GM18868 (cell line): Measurements from ENCODE around the gene KTI12.
A peak's percentile ranks its signal among the peaks of the same experiment; 100 is the strongest.
"Not testable (repeated sequence)": the region's sequence is repeated elsewhere in the genome, so short reads cannot be mapped to it uniquely, and the experiment has no call there.

Experiments used
- ATAC-seq: cut with Tn5 transposase; IDR thresholded peaks from one replicate; pipeline ENCODE4 v1.9.1; 2021; ENCODE audit warnings: mild to moderate bottlenecking, moderate library complexity; ENCODE audit not compliant: unreplicated experiment

The KTI12 gene

DNA sequence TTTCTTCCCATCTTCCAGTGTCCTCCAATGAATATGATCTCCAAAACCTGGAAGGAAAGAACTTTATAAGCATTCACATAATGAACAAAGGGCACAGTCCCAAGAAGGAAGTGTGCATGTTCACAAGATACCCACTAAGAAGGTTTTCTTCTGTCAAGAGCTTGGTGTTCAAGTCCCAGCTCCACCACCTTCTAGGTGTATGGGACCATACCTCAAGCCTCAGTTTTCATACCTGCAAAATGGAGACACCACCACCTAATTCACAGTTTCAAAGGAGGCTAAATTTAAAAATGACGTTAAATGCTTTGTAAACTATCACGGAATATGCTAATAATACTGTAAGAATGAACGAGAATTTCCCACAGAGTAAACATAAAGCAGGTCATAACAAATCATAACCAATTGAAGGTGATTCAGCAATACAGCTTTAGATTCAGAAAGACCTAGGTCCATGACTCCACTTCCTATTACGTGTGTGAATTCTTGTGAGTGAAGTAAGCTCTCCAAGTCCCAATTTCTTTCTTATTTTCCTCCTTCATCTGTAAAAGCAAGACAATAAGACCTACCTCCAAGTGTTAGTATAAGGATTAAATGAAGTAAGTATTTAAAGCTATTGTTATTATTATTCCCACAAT is 8.1 kb upstream of the KTI12 start:
- no peak for ATAC-seq

DNA sequence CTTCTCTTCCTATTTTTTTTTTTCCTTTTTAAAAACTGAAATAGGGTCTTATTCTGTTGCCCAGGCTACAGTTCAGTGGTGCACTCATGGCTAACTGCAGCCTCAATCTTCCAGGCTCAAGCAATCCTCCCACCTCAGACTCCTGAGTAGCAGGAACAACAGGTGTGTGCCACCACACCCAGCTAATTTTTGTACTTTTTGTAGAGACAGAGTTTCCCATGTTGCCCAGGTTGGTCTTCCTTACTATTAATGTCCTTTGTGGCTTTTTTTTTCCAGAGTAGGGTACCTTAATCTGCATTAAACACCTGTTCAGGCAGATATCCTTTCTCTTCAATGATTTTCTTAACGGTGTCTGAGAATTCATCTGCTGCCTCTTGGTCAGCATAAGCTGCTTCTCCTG is 4.3 kb upstream of the KTI12 start:
- ATAC-seq: no peak

DNA sequence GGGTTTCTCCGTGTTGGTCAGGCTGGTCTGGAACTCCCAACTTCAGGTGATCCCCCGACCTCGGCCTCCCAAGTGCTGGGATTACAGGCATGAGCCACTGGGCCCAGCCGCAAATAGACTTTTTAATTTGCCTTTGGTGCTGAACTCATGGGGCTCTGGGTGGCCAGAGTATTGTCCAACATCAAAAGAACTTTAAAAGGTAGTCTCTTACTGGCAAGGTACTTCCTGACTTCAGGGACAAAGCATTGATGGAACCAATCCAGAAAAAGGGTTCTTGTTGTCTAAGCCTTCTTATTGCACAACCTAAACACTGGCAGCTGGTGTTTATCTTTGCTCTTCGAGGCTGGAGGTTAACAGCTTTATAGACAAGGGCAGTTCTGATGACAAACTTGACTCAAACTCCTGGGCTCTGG is 3.8 kb upstream of the KTI12 start:
- ATAC-seq: no peak

DNA sequence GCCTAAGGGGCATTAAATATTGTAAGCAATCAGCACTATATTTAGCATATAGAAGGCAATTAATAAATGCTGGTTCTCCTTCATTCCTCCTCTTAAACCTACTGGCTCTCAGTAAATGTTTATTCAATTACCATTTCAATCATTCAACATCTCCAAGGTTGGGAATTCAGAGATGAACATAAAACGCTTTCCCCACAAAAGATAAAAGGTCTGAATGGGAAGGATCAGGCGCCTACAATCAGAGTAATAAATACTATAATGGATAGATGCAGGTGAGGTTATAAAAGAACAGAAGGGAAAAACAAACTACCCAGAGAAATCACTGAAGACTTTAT is 407 bp upstream of the KTI12 start:
- no peak for ATAC-seq

DNA sequence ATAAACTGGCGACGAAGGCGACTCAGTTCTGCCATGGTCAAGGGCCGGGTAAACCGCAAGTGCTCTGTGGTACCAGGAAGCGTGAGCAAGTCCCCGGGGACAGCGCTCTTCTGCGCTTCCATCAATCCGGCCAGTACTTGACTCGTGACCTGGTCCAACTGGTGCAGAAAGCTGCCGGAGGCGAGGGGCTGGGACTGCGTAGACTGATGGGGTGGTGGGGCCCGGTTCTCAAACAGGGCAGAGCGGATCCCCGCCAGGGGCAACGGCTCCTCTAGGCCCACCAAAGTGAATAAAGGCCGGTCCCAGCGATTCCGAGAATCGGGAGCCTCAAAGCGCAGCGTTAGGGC is 852 bp downstream of the KTI12 start:
- no peak for ATAC-seq

DNA sequence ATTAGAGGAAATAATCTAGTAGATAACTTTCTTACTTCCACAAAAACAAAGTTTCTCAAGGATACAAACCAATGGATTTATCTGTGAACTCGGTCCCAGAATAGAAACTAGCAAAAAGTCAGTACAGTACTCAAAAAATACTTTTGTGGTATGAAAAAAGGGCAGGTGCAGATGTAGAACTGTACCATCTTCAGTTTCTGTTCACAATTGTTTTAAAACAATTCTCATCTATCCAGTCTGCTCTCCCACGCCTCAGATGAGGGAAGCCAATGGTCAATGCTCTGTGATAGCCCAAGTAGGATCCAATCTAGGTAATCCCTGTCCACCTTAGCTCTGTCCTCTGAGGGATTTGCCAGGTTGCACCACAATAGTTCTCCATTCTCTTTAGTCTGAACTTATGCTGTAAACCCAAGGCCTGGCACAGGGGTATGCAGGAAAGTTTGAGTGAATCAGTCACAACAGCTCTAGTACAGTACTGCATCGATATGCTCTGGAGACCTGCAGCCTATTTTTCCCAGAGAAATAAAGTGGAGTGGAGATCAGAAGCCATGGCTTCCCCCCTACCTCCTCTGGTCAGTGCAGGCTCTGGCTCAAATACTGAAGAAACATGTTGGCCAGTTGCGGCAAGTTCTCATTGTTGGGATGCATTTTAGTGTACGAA is 1.4 kb downstream of the KTI12 start:
- no peak for ATAC-seq

DNA sequence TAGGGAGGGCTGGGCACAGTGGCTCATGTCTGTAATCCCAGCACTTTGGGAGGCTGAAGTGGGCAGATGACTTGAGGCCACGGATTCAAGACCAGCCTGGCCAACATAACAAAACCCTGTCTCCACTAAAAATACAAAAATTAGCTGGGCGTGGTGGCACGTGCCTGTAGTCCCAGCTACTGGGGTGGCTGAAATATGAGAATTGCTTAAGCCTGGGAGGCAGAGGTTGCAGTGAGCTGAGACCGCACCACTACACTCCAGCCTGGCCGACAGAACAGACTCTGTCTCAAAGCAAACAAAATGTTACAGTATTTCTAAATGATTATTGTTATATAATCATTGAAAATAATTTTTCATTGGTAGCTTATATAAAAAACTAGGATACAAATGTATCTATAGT is 4.8 kb downstream of the KTI12 start:
- ATAC-seq: not testable (repeated sequence)

DNA sequence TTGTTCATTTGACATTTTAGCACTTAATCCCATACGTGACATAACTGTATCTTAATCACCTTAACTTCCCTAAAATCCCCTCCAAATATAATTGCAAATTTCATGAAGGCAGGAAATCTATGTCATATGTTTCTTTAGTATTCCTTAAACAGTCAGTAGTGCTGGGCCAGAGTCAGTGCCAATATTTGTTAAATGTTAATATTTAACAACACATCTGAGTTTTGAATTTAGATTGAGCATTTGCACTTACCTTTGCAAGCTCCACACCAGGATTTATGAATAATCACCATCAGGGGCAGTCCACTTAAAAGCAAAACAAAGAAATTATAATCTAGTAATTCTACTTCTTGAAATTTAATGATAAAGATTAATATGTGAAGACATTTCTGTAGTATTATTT is 5.3 kb downstream of the KTI12 start:
- no peak for ATAC-seq

DNA sequence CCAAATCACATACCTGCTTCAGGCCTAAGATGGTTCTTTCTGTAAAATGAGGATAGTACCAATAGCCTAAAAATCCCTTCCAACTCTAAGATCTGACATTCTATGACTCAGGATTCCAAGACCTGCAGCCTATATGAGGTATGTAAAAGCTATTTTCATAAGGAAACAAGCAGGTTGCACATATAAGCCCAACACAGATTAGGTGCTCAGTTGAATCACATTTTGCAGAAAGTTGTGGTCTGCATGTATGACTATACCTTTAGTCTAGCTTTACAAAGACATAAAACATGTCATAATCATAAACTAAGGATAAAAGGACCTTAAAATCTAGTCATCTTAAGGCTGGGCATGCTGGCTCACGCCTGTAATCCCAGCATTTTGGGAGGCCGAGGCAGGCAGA is 7.3 kb downstream of the KTI12 start:
- ATAC-seq: no peak

DNA sequence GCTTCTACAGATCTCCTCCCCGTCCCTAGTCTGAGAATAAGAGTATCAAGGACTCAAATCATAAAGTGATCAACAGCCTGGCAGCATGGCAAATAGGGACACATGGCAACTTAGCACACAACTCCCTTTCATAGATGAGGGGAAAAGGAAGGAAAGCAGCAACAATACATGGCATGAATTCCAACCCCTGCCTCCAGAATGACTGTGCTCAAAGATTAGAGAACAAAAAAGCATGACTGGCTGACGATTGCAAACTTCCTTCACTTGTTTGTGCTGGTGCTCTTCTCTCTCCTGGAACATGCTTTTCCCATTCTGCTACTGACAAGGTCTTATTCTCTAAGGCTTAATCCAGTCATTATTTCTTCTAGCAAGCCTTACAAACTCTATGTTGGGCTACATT is 11.5 kb downstream of the KTI12 start:
- ATAC-seq: no peak

DNA sequence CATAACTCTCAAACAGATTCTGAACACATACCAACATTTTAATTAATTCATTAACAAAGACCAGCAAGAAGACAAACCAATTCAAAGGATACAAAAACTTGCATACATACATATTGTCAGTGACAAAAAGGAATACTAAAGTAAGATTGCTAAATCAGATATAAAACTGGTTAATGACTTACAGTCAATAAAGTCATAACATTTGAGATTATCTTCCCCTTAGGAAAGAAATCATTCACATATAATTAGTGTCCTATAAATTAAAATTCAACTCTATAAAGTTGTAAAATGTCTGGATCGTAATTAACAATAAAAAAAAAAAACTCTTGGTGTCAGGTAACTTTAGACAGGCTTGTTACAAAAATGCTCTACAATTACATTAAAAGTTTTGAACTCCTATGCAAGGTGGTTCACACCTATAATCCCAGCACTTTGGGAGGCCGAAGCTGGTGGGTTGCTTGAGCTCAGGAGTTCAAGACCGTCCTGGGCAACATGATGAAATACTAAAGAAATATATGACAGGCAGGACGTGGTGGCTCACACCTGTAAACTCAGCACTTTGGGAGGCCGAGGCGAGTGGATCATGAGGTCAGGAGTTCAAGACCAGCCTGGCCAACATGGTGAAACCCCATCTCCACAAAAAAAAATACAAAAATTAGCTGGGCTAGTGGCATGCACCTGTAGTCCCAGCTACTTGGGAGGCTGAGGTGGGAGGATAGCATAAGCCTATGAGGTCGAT is 25.4 kb downstream of the KTI12 start:
- ATAC-seq: no peak

DNA sequence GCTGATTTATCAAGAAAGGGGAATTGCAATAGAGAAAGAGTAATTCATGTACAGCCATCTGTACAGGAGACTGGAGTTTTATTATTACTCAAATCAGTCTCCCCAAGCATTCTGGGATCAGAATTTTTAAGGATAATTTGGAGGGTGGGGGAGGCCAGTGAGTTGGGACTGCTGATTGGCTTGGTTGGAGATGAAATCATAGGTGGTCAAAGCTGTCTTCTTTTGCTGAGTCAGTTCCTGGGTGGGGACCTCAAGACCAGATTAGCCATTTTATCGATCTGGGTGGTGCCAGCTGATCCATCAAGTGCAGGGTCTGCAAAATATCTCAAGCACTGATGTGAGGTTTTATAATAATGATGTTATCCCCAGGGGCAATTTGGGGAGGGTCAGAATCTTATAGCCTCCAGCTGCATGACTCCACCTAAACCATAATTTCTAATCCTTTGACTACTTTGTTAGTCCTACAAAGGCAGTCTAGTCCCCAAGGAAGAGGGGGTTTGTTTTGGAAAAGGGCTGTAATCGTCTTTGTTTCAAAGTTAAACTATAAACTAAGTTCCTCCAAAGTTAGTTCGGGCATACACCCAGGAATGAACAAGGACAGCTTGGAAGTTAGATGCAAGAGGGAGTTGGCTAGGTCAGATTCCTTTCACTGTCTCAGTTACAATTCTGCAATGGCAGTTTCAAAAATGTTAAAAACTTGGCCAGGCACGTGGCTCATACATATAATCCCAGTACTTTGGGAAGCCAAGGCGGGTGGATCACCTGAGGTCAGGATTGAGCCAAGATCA is 26.2 kb downstream of the KTI12 start:
- ATAC-seq: no peak

DNA sequence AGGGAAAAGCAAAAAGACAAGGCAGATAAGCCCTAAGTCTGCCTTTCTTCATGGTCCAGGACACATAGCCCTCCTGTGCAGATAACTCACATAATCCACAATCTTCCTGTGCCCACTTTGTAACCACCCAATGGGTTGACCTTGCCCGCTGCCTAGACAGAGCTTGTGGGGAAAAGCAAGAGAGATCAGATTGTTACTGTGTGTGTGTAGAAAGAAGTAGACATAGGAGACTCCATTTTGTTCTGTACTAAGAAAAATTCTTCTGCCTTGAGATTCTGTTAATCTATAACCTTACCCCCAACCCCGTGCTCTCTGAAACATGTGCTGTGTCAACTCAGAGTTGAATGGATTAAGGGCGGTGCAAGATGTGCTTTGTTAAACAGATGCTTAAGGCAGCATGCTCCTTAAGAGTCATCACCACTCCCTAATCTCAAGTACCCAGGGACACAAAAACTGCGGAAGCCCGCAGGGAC is 27.5 kb downstream of the KTI12 start:
- ATAC-seq: not testable (repeated sequence)

DNA sequence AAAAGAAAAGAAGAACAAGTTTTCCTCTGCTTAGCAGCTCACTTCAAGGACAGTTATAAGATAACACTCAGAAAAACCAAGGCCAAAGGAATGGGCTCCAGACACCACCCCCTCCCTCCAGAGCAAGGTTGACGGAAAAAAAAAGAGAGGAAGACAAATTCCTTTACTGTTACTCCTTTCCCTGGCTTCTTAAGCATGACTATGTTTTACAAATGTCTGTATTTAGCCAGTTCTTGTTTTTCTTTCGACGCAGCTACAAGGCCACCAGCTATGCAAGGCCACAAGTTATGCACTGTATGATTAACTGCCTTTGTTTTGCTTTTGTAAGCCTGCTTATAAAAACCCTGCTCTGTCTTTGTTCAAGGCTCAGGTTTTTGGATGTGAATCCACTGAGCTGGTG is 28.1 kb downstream of the KTI12 start:
- ATAC-seq: not testable (repeated sequence)

DNA sequence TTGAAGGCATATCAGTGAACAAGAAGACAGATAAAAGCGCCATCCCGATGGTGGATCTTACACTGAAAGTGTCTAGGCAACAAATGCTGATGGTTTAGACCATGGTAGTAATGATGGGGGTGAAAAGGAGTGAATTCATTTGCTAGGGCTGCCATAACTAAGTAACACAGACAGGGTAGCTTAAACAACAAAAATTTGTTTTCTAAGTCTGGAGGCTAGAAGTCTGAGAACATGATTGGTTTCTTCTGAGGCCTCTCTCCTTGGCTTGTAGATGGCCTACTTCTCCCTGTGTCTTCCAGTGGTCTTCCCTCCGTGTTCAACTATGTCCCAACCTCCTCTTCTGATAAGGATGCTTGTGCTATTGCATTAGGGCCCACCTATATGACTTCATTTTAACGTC is 29.7 kb downstream of the KTI12 start:
- no peak for ATAC-seq

DNA sequence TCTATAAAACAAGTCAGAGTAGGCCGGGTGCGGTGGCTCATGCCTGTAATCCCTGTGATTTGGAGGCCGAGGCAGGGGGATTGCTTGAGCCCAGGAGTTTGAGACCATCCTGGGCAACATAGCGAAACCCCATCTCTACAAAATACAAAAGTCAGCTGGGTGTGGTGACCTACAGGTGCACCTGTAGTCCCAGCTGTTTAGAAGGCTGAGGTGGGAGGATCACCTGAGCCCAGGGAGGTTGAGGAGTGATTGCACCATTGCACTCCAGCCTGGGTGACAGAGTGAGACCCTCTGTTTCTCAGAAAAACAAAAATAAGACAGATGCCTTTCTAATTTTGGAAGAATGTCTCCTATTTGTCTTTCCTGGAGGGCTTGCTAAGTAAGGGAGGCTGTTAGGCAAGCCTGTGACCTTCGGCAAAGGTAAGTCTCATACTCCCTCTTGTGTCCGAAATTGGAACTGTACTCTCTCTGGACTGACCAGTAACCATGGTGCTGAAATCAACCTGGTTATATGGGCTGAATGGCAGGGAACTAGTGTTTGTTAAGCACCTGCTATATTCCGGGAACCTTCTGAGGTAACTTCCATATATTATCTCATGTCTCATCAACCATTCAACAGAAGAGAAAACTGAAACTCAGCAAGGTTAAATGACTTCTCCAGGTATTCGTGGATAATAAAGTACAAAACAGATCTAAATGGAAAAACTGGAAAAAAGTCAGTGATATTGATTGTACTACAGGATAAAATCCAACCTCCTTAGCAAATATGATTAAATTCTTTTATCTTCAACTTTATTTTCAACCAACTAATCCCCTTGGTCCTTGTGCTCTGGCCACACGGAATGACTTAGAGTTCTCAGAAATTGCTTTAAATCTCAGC is 31.3 kb downstream of the KTI12 start:
- peak; percentile 78 for ATAC-seq

DNA sequence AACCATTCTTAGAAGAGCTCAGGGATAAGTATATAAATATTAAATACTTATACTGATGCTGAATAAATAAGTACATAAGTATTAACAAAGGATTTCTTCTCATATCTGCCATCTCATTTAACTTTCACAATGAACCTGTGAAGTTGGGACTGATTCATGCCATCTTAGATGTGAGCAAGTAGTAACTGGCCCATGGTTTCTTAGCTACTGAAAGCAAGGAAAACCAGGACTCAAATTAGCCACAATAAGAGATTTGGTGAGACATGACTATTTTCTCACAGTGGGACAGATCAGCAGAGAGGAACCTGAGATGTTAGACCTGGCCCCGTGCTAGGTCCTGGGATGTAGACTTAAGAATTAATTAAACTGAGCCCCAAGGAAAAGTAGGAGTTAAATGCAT is 34.9 kb downstream of the KTI12 start:
- no peak for ATAC-seq

DNA sequence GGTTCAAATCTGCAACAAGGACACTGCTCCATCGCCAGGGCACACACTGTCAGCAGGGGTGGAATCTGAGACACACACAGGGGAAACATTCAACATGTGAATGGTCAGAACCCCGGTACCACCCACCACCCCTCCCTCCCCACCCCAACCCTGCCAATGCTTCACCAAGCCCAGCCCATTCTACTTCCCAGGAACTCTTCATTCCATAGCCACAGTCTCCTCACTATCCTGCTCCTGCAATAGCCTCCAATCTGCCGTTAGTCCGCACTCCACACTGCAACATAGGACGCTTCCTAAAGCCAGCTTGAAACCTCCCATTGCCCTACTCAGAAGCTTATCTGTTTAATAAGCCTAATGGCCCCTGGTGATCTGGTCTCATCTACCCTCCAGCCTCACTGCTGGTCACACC is 35.6 kb downstream of the KTI12 start:
- ATAC-seq: no peak

DNA sequence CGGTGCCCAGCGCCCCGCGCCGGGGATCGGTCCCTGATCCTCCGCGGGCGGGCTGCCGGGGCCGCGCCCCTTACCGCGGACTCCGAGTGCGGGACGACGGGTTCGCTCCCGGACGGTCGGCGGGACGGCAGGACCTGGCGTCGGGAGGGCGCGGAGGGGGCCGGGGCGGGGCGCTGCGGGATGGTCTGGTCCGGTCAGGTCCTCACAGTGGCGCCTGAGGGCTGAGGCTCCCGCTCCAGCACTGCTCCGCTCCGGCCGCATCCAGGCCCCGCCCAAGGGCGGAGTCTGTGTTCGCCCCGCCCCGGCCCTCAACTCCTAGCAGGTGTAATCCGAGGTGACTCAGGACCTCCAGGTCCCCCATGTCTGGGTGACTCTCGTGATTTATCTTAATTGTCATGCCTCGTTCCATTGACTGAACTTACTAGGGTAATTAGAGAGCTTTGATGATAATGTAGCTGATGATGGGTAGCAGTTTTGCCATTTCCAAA is 43.1 kb downstream of the KTI12 start, which contains the start of gene RAB3B:
Gene RAB3B, minus strand, starts transcription at position 223 of the 488 bp plus-strand sequence. CDS start 13,583 bp downstream, outside the sequence.
- ATAC-seq: peak; percentile 92
